ACC112 (cell line): ENCODE results near the gene ITK.
"Not testable (repeated sequence)": the region's sequence is repeated elsewhere in the genome, so short reads cannot be mapped to it uniquely, and the experiment has no call there.

Experiments
- H2AFZ ChIP-seq: fragments of 200-600 bp; sonication (generic); one replicate; pipeline ENCODE4 v1.6.0; 2017; ENCODE audit warnings: antibody characterized with exemption, low read length; ENCODE audit not compliant: unreplicated experiment
- H3K27ac ChIP-seq: fragments of 200-600 bp; sonication (generic); 2 replicates; pipeline ENCODE4 v1.5.1; 2014; ENCODE audit warnings: low read depth, mild to moderate bottlenecking, antibody characterized with exemption, low read length, moderate library complexity
- H3K27me3 ChIP-seq: fragments of 200-600 bp; sonication (generic); 2 replicates; pipeline ENCODE4 v1.6.1; 2014; ENCODE audit warnings: mild to moderate bottlenecking, antibody characterized with exemption, low read length, moderate library complexity, mixed read lengths; ENCODE audit not compliant: insufficient read depth
- H3K36me3 ChIP-seq: fragments of 200-600 bp; sonication (generic); 2 replicates; pipeline ENCODE4 v1.6.1; 2016; ENCODE audit warnings: mild to moderate bottlenecking, antibody characterized with exemption, low read length, moderate library complexity, mixed read lengths; ENCODE audit not compliant: insufficient read depth
- H3K4me1 ChIP-seq: fragments of 200-600 bp; sonication (generic); one replicate; pipeline ENCODE4 v1.6.1; 2016; ENCODE audit warnings: low read length, mixed read lengths; ENCODE audit not compliant: insufficient read depth, unreplicated experiment, control insufficient read depth
- H3K4me3 ChIP-seq: fragments of 200-600 bp; sonication (generic); 2 replicates; pipeline ENCODE4 v1.5.1; 2014; ENCODE audit warnings: mild to moderate bottlenecking, low read depth, low read length
- H3K79me2 ChIP-seq: fragments of 200-600 bp; sonication (generic); one replicate; pipeline ENCODE4 v1.6.0; 2016; ENCODE audit warnings: low read length; ENCODE audit not compliant: control insufficient read depth, unreplicated experiment, insufficient read depth

Gene ITK

DNA sequence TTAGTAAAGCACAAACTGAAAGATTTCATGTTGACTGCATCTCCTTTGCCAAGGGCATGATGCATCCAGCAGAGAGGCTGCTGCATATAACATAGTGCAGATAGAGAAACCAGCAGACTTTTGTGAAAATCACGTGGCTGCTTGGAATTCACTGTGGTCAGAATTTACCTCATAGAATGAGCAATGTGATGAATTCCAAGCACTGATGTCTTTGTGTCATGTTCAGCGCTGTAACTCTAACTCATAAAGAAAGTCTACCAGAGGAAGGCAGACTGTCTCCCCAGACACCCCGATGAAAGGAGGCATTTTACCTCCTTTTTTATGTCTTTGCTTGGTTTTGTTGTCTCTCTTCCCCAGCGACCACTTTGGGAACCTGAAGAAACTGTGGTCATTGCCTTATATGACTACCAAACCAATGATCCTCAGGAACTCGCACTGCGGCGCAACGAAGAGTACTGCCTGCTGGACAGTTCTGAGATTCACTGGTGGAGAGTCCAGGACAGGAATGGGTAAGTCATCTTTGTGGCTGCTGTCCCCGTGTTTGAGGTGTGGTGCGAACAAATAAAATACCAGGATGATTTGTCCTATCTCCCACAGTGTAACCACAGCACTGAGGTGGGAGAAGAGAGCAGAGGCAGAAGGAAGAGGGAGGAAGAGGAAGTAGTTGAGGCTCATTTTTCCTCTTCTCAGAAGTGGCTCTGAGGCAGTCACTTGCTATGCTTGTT lies 42.0 kb downstream of the ITK start:
- Histone ChIP-seq H2AFZ (no peak overlapping the region), H3K36me3 (no peaks in the 10 kb centered on the region), H3K27ac (no peak overlapping the region), H3K27me3 (peaks cover 13% of the 10 kb centered on the region; the same call in 1 of the 2 replicates), H3K79me2 (no peaks in the 10 kb centered on the region), H3K4me3 (no peak overlapping the region), H3K4me1 (no peaks in the 10 kb centered on the region)

DNA sequence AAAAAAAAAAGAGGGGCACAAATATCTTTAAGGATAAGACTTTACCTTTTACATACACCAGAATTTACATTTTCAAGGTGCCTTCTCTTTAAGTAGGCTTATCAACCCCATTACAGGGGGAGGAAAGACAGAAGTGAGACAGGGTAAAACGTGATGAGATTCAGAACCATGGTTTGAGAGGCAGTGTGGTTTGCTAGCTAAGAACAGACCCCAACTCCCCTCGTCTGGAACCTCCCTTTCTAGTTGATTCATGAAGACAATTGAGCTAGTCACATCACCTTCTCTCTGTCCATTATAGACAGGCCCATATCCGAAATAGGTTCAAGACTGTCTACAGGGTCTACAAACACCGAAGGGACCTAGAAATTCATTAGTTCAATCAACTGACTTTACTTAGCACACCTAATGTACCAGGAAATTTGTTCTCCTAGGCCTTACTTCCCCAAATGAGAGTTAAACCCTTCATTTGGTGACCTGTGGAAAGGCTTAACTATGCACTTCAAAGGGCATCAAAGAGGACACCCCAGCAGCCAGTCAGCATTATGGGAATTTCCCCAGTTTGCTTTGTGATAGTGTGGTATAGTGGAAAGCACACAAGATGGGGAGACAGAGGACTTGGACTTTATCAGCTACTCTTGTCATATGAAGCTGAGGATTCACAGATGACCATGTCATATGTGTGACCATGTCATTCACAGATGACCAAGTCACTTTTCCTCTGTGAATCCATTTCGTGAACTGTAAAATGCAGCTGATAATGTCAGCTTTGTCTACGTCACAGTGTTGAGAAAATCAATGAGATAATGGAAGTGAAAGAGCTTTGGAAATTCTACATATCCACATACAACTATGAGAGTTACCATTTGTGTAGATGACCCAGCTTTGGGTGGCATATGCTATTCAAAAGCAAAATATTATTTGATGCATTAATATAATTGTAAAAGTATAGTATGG lies 45.1 kb downstream of the ITK start:
- Histone ChIP-seq H2AFZ (no peak overlapping the region), H3K79me2 (no peaks in the 10 kb centered on the region), H3K27ac (no peak overlapping the region), H3K4me3 (no peak overlapping the region), H3K36me3 (no peaks in the 10 kb centered on the region), H3K4me1 (no peaks in the 10 kb centered on the region), H3K27me3 (peaks cover 13% of the 10 kb centered on the region; the same call in 1 of the 2 replicates)

DNA sequence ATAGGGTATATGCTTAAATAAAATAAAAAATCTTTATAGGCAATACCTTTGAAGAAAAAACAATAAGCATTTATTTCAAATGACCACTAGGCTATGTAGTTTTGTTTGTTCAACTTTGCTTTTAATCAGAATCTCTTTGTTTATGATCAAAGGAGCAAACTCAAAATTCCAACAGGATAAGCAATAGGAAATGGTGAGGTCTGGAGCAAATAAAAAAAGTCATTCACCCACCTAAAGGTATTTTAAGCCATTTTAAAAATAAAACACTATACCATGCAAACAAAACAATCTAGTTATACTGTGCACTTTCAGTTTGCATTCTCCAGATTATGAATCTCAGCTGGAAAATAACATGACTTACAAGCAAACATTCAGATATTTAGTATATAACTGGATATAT lies 50.0 kb downstream of the ITK start:
- H3K27me3 ChIP-seq = no peaks in the 10 kb centered on the region

DNA sequence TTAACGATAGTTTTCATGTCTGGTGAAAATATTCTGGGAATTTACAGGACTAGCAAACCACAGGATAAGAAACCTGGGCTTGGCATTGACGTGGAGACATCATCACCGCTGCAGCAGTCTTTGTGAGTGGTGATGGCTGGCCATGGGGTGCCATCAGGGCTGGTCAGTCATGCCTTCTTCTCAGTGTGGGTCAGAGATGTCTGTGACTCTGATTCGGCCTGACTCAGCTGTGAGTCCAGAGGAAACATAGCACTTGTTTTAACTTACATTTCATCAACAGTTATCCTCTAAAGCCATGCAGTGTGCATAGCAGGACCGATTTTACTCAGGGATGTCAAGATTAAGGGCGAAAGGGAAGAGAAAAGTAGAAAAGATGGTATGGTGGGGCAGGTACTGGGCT lies 52.1 kb downstream of the ITK start:
- Histone ChIP-seq H3K27ac (no peak overlapping the region), H3K79me2 (no peaks in the 10 kb centered on the region), H2AFZ (no peak overlapping the region), H3K27me3 (no peaks in the 10 kb centered on the region; the same call in 1 of the 2 replicates), H3K4me3 (no peak overlapping the region), H3K36me3 (no peaks in the 10 kb centered on the region), H3K4me1 (no peaks in the 10 kb centered on the region)

More for the DNA sequence above, 50.0 kb downstream of the ITK start:
- H2AFZ ChIP-seq = no peak overlapping the region
- H3K27ac ChIP-seq = no peak overlapping the region
- H3K79me2 ChIP-seq = no peaks in the 10 kb centered on the region
- no peak overlapping the region for H3K4me3 ChIP-seq
- H3K4me1 ChIP-seq = no peaks in the 10 kb centered on the region
- no peaks in the 10 kb centered on the region for H3K36me3 ChIP-seq

DNA sequence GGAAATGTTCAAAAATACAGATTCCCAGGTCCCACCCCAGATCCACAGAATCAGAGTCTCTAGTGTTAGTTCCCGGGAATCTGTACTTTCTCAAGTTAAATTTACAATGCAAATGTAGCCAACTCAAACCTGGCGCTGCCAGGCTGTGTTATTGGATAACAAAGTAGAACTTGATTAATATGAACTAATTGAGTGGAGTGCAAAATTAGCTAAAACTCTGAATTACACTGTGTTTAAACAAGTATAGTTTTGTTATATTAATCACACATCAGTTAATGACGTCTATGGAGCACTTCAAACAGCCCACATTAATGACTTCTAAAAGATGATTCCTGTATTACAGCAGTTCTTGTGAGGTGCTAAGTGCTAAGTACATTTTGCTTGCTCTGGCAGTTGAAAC lies 52.9 kb downstream of the ITK start:
- H3K4me1 ChIP-seq = no peaks in the 10 kb centered on the region
- H3K79me2 ChIP-seq = no peaks in the 10 kb centered on the region
- H3K36me3 ChIP-seq = no peaks in the 10 kb centered on the region
- no peak overlapping the region for H3K4me3 ChIP-seq
- no peak overlapping the region for H2AFZ ChIP-seq
- no peaks in the 10 kb centered on the region; the same call in none of the 2 replicates for H3K27me3 ChIP-seq
- H3K27ac ChIP-seq = no peak overlapping the region

DNA sequence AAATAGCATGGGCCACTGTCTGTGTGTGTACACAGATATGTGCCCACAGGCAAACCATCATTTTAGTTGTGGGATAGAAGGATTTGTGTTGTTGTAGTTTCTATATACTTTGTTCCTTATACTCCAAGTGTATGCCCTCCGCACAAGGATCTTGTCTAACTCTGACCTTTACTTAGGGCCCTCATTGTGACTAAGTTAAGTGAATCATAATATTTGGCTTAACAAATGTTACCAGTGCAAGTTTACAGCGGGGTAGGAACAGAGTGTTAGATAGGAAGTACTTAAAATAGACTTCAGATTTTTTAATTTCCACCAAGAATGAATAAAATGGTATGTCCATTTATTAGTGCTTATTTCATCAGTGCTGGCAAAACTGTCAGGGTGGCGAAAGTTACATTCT lies 55.8 kb downstream of the ITK start:
- H3K79me2 ChIP-seq = no peaks in the 10 kb centered on the region
- no peak overlapping the region for H2AFZ ChIP-seq
- no peaks in the 10 kb centered on the region for H3K36me3 ChIP-seq
- no peak overlapping the region for H3K4me3 ChIP-seq
- H3K27ac ChIP-seq = no peak overlapping the region
- peaks cover 19% of the 10 kb centered on the region for H3K27me3 ChIP-seq
- H3K4me1 ChIP-seq = no peaks in the 10 kb centered on the region

DNA sequence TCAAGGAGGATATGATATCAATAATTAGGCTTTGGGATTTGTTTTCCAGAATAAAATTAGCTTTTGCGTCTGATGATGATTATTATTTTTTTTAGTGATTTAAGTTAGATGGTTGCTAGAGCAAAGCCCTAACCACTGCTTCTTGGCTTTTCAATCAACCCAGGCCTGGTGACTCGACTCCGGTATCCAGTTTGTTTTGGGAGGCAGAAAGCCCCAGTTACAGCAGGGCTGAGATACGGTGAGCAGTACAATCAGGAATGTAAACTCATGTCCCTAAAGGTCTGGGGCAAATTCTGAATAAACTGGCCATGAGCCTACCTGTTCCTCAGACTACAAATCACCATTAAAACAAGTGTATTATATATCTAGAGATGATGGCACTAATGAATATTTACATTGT lies 60.8 kb downstream of the ITK start:
- no peaks in the 10 kb centered on the region for H3K36me3 ChIP-seq
- H3K4me1 ChIP-seq = no peaks in the 10 kb centered on the region
- H2AFZ ChIP-seq = no peak overlapping the region
- peaks cover 26% of the 10 kb centered on the region for H3K27me3 ChIP-seq
- H3K27ac ChIP-seq = no peak overlapping the region
- H3K4me3 ChIP-seq = no peak overlapping the region
- no peaks in the 10 kb centered on the region for H3K79me2 ChIP-seq

DNA sequence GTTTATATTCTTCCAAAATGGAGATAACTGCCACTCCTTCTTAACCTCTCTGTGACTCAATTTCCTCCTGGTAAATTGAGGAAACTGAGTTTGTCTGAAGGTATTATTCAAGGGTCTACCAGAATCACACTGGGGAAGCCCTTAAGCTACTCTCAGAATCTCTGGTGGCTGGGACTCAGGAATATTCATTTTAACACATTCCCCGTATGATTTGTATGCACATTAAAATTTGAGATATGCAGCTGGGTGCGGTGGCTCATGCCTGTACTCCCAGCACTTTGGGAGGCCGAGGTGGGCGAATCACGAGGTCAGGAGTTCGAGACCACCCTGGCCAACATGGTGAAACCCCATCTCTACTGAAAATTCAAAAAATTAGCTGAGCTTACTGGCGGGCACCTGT lies 64.1 kb downstream of the ITK start:
- H3K79me2 ChIP-seq, H3K27ac ChIP-seq, H2AFZ ChIP-seq, H3K4me3 ChIP-seq, H3K36me3 ChIP-seq, H3K4me1 ChIP-seq: not testable (repeated sequence)
- peaks cover 14% of the 10 kb centered on the region for H3K27me3 ChIP-seq

DNA sequence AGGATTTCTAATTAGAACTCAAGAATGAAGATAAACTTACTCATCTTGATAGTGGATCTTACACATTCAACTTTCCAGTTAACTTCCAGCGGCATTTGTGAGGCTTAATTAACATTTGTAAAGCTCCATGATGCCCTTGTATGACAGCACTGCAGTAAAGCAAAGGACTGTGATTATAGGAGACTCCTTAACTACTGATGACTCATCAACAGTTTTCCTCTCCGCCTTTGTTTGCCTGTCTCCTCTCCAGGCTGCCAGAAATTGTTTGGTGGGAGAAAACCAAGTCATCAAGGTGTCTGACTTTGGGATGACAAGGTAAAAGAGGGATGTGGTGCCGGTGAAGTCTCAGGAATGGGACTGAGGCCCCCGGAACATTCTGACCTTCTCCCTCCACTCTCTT lies 64.8 kb downstream of the ITK start:
- no peaks in the 10 kb centered on the region for H3K4me1 ChIP-seq
- no peaks in the 10 kb centered on the region for H3K36me3 ChIP-seq
- no peak overlapping the region for H3K4me3 ChIP-seq
- no peak overlapping the region for H2AFZ ChIP-seq
- no peaks in the 10 kb centered on the region for H3K79me2 ChIP-seq
- H3K27me3 ChIP-seq = peaks cover 6% of the 10 kb centered on the region; the same call in 1 of the 2 replicates
- H3K27ac ChIP-seq = no peak overlapping the region

DNA sequence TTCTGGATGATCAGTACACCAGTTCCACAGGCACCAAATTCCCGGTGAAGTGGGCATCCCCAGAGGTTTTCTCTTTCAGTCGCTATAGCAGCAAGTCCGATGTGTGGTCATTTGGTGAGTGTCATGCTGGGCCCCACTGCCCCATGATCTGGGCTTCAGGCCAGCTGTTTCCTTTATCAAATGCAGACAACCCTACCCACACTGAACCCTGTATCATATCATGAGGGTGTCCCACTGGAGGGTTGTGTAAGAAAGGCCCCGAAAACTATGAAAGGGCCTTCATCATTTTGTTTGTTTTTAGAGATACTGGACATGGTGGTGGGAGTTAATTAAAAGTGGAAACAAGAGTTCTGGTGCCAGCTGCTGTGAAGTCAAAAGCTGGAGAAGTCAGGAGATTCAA lies 65.2 kb downstream of the ITK start:
- H2AFZ ChIP-seq = no peak overlapping the region
- H3K36me3 ChIP-seq = no peaks in the 10 kb centered on the region
- H3K79me2 ChIP-seq = no peaks in the 10 kb centered on the region
- no peaks in the 10 kb centered on the region for H3K4me1 ChIP-seq
- H3K4me3 ChIP-seq = no peak overlapping the region
- peaks cover 6% of the 10 kb centered on the region for H3K27me3 ChIP-seq
- H3K27ac ChIP-seq = no peak overlapping the region
